Measurements from ENCODE around the gene FGF14.

Gene FGF14

DNA sequence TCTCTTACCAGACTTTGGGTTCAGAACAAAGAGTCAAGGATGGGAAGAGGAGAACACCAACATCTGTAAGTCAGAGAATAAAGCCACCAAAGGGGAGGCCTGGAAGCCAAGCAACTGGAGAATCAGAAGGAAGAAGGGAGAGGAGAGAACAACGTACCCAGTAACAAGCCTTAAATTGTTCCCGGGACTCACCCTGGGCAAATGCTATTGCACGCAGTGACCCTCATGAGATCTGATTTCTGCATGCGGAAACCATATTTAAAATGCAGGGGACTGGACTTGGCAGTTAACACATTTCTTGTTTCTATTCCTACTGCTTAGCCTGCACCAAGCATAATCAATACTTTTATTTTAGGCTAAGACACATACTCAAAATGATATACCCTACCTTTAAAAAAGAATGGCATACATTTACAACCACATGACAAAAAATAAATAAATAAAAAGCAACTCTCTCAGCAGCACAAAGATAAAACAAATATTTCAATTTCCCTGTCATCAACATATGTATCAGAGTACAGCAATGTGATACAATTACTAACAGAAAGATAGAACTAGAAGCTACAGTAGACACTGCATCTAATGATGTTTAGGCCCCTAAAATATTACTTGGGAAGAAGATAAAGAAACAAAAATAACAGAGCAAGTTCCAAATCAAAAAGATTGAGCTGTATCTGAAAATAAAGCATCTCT lies 534.8 kb downstream of the FGF14 start:
- H3K27me3 ChIP-seq (ENCODE audit: low read depth, low read length), result 0 out of 2 replicates have a peak, but pooled peaks cover 4% of the 10 kb centered on the region
- H3K4me1 ChIP-seq (ENCODE audit: low read length), result peaks cover 8% of the 10 kb centered on the region
- H4K20me1 ChIP-seq (ENCODE audit: insufficient read depth, low read length), result no peaks in the 10 kb centered on the region
- H3K9me3 ChIP-seq (ENCODE audit: insufficient read depth, low read length), result no peaks in the 10 kb centered on the region
- no peak overlapping the region for H3K4me2 ChIP-seq (ENCODE audit: low read length)
- TF ChIP-seq, protein P1, sequence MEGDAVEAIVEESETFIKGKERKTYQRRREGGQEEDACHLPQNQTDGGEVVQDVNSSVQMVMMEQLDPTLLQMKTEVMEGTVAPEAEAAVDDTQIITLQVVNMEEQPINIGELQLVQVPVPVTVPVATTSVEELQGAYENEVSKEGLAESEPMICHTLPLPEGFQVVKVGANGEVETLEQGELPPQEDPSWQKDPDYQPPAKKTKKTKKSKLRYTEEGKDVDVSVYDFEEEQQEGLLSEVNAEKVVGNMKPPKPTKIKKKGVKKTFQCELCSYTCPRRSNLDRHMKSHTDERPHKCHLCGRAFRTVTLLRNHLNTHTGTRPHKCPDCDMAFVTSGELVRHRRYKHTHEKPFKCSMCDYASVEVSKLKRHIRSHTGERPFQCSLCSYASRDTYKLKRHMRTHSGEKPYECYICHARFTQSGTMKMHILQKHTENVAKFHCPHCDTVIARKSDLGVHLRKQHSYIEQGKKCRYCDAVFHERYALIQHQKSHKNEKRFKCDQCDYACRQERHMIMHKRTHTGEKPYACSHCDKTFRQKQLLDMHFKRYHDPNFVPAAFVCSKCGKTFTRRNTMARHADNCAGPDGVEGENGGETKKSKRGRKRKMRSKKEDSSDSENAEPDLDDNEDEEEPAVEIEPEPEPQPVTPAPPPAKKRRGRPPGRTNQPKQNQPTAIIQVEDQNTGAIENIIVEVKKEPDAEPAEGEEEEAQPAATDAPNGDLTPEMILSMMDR (IDR thresholded peaks at IDR 0.05; ENCODE audit: low read depth, low read length), result no peak
- TF ChIP-seq EZH2phosphoT487 (IDR thresholded peaks at IDR 0.05; ENCODE audit: low read depth), result no peak
- H3K36me3 ChIP-seq (replicated peaks; ENCODE audit: low read depth, low read length), result no peaks in the 10 kb centered on the region
- no peak overlapping the region for H3K4me3 ChIP-seq (ENCODE audit: low read length)
- H2AFZ ChIP-seq (ENCODE audit: low read depth, low read length), result no peak overlapping the region
- H3K27ac ChIP-seq (ENCODE audit: low read length), result no peak overlapping the region
- no peak overlapping the region for H3K9ac ChIP-seq (ENCODE audit: low read length)
- no peaks in the 10 kb centered on the region for H3K79me2 ChIP-seq (ENCODE audit: low read length)

DNA sequence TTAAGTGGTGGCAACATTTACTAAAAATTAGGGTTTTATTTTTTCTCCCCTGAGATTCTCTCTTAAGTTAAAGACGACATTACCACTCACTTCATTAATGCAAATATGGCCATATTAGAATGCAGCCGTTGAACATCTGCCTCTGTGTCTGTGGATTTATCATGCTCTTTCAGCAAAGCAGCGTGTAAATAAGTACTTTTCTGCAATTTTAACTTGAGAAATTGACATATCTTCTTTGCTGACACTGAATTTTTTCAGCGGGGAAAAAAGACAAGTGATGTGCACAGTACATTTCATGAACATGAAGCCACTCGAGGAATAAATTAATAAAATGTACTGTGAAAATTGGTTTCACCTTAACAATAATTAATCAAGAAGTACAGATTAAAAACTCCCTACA lies 543.0 kb downstream of the FGF14 start:
- no peak overlapping the region for H3K27ac ChIP-seq (ENCODE audit: low read length)
- H3K9me3 ChIP-seq (ENCODE audit: insufficient read depth, low read length), result no peaks in the 10 kb centered on the region
- H4K20me1 ChIP-seq (ENCODE audit: insufficient read depth, low read length), result no peaks in the 10 kb centered on the region
- no peak for TF ChIP-seq EZH2phosphoT487 (IDR thresholded peaks at IDR 0.05; ENCODE audit: low read depth)
- TF ChIP-seq, protein P1 (IDR thresholded peaks at IDR 0.05; ENCODE audit: low read depth, low read length), result no peak
- no peak overlapping the region for H2AFZ ChIP-seq (ENCODE audit: low read depth, low read length)
- no peaks in the 10 kb centered on the region for H3K36me3 ChIP-seq (replicated peaks; ENCODE audit: low read depth, low read length)
- no peaks in the 10 kb centered on the region for H3K4me1 ChIP-seq (ENCODE audit: low read length)
- H3K27me3 ChIP-seq (ENCODE audit: low read depth, low read length), result no peaks in the 10 kb centered on the region
- H3K79me2 ChIP-seq (ENCODE audit: low read length), result no peaks in the 10 kb centered on the region
- H3K9ac ChIP-seq (ENCODE audit: low read length), result no peak overlapping the region
- H3K4me3 ChIP-seq (ENCODE audit: low read length), result no peak overlapping the region
- H3K4me2 ChIP-seq (ENCODE audit: low read length), result no peak overlapping the region

DNA sequence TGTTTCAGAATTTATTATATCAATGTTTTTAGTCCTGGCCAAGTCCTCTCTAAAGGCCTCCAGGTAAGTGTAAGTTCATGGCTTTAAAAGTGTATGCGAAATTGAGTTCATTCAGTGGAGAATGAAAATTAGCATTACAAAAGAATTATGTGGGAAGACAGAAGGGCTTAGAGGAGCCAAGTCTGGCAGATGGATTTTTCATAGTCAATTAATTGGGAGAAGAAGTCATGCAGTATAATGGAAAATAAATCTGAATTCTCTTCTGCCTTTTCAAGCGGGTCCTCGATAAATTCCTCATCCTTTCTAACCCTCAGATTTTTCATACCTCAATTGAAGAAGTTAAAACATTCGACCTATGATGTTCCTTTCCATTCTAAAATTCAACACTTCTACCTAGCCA lies 555.1 kb downstream of the FGF14 start:
- Histone ChIP-seq H3K36me3 (replicated peaks; ENCODE audit: low read depth, low read length) (no peaks in the 10 kb centered on the region), H3K4me3 (ENCODE audit: low read length) (no peak overlapping the region), H3K4me2 (ENCODE audit: low read length) (no peak overlapping the region), H4K20me1 (ENCODE audit: insufficient read depth, low read length) (no peaks in the 10 kb centered on the region), H3K27ac (ENCODE audit: low read length) (no peak overlapping the region), H3K9ac (ENCODE audit: low read length) (no peak overlapping the region), H2AFZ (ENCODE audit: low read depth, low read length) (no peak overlapping the region), H3K4me1 (ENCODE audit: low read length) (no peaks in the 10 kb centered on the region), H3K79me2 (ENCODE audit: low read length) (no peaks in the 10 kb centered on the region), H3K9me3 (ENCODE audit: insufficient read depth, low read length) (no peaks in the 10 kb centered on the region), H3K27me3 (ENCODE audit: low read depth, low read length) (no peaks in the 10 kb centered on the region)
- no peak for TF ChIP-seq EZH2phosphoT487 (IDR thresholded peaks at IDR 0.05; ENCODE audit: low read depth)
- TF ChIP-seq, protein P1 (IDR thresholded peaks at IDR 0.05; ENCODE audit: low read depth, low read length), result no peak

DNA sequence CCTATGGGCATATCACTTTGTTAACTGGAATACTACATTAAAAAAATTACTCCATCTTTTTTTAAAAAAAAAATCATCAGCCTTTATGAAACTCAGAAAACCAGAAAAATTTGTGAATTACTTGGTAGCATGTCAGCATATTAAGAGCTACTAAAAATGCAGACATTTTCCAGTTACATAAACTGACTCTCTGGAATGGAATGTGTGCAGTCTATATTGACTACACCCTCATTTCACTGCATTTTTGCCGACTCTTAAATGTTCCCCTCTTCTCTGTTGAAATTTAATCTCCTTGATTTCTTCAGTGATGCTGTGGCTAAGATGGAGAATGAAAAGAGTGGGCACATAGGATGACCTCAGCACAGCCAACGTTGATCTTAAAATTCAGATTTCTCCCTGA lies 555.6 kb downstream of the FGF14 start:
- Histone ChIP-seq H3K36me3 (replicated peaks; ENCODE audit: low read depth, low read length) (no peaks in the 10 kb centered on the region), H4K20me1 (ENCODE audit: insufficient read depth, low read length) (no peaks in the 10 kb centered on the region), H2AFZ (ENCODE audit: low read depth, low read length) (no peak overlapping the region), H3K27ac (ENCODE audit: low read length) (no peak overlapping the region), H3K27me3 (ENCODE audit: low read depth, low read length) (no peaks in the 10 kb centered on the region), H3K4me2 (ENCODE audit: low read length) (no peak overlapping the region), H3K9me3 (ENCODE audit: insufficient read depth, low read length) (no peaks in the 10 kb centered on the region), H3K4me3 (ENCODE audit: low read length) (no peak overlapping the region), H3K4me1 (ENCODE audit: low read length) (no peaks in the 10 kb centered on the region), H3K9ac (ENCODE audit: low read length) (no peak overlapping the region), H3K79me2 (ENCODE audit: low read length) (no peaks in the 10 kb centered on the region)
- TF ChIP-seq EZH2phosphoT487 (IDR thresholded peaks at IDR 0.05; ENCODE audit: low read depth), result no peak
